Mesenchymal stem cell (in vitro differentiated cells and primary cell): ENCODE measurements around the gene CALML5.
A peak's percentile ranks its signal among the peaks of the same experiment; 100 is the strongest.

ENCODE experiments used
- DNase-seq: peaks from one replicate; pipeline ENCODE4 v3.0.0-alpha.2; 2013
- H2AFZ ChIP-seq: one replicate; pipeline ENCODE4 v1.6.1; 2013; ENCODE audit warnings: low read depth, mild to moderate bottlenecking, control low read depth, inconsistent platforms, low read length, moderate library complexity
- H2AK5ac ChIP-seq: 2 replicates; pipeline ENCODE4 v1.6.1; 2013; ENCODE audit warnings: low read length, moderate library complexity, mild to moderate bottlenecking, inconsistent platforms; ENCODE audit not compliant: severe bottlenecking
- H2BK120ac ChIP-seq: one replicate; pipeline ENCODE4 v1.6.1; 2013; ENCODE audit warnings: low read depth, mild to moderate bottlenecking, inconsistent platforms, low read length, moderate library complexity
- H2BK12ac ChIP-seq, 2 experiments: one replicate each; pipeline ENCODE4 v1.6.1; 2013; ENCODE audit warnings: inconsistent platforms in 2 of 2, low read length in 2 of 2, mild to moderate bottlenecking in 2 of 2, moderate library complexity in 2 of 2, control low read depth in 1 of 2
- H2BK15ac ChIP-seq: one replicate; pipeline ENCODE4 v1.6.1; 2013; ENCODE audit warnings: mild to moderate bottlenecking, low read depth, inconsistent platforms; ENCODE audit not compliant: poor library complexity, severe bottlenecking
- H2BK5ac ChIP-seq: 2 replicates; pipeline ENCODE4 v1.6.1; 2013; ENCODE audit warnings: low read depth, mild to moderate bottlenecking, low read length, control low read depth, inconsistent platforms; ENCODE audit not compliant: poor library complexity, severe bottlenecking
- H3K14ac ChIP-seq, 2 experiments: one replicate each; pipeline ENCODE4 v1.6.1; 2013; ENCODE audit warnings: inconsistent platforms in 2 of 2, low read length in 2 of 2, control low read depth in 1 of 2, mild to moderate bottlenecking in 1 of 2, moderate library complexity in 1 of 2
- H3K18ac ChIP-seq, 2 experiments: one replicate each; pipeline ENCODE4 v1.6.1; 2013; ENCODE audit warnings: inconsistent platforms in 2 of 2, low read length in 2 of 2, control low read depth in 1 of 2, low read depth in 1 of 2, mild to moderate bottlenecking in 1 of 2
- H3K23ac ChIP-seq, 2 experiments: one replicate each; pipeline ENCODE4 v1.6.1; 2013; ENCODE audit warnings: inconsistent platforms in 2 of 2, low read length in 2 of 2, mild to moderate bottlenecking in 2 of 2, moderate library complexity in 2 of 2, control low read depth in 1 of 2
- H3K27ac ChIP-seq: 2 replicates; pipeline ENCODE4 v1.5.1; 2013; ENCODE audit warnings: mild to moderate bottlenecking, moderate library complexity, low read length, control low read depth, inconsistent platforms; ENCODE audit not compliant: poor library complexity, severe bottlenecking
- H3K27me3 ChIP-seq, 2 experiments: 2 replicates each; pipeline versions ENCODE4 v1.6.1 to v1.7.0; 2013; ENCODE audit warnings: low read length in 2 of 2, mild to moderate bottlenecking in 2 of 2, moderate library complexity in 2 of 2, control low read depth in 1 of 2, inconsistent platforms in 1 of 2; ENCODE audit not compliant: control insufficient read depth in 1 of 2, insufficient read depth in 1 of 2
- H3K36me3 ChIP-seq, 2 experiments: 2 replicates each; pipeline versions ENCODE4 v1.6.1 to v1.7.0; 2013; ENCODE audit warnings: low read length in 2 of 2, control low read depth in 1 of 2, inconsistent platforms in 1 of 2, low read depth in 1 of 2, mild to moderate bottlenecking in 1 of 2; ENCODE audit not compliant: insufficient read depth in 2 of 2, control insufficient read depth in 1 of 2
- H3K4ac ChIP-seq, 2 experiments: one replicate each; pipeline ENCODE4 v1.6.1; 2013; ENCODE audit warnings: inconsistent platforms in 2 of 2, low read length in 2 of 2, mild to moderate bottlenecking in 2 of 2, moderate library complexity in 2 of 2, control low read depth in 1 of 2, low read depth in 1 of 2
- H3K4me1 ChIP-seq: 2 replicates; pipeline ENCODE4 v1.6.1; 2013; ENCODE audit warnings: low read depth, low read length, control low read depth; ENCODE audit not compliant: control insufficient read depth, insufficient read depth
- H3K4me2 ChIP-seq: 2 replicates; pipeline ENCODE4 v1.6.1; 2013; ENCODE audit warnings: low read length, mild to moderate bottlenecking, inconsistent platforms; ENCODE audit not compliant: poor library complexity, severe bottlenecking
- H3K4me3 ChIP-seq, 2 experiments: 2 replicates each; pipeline versions ENCODE4 v1.5.1 to v1.7.0; 2013; ENCODE audit warnings: low read length in 2 of 2, mild to moderate bottlenecking in 2 of 2, control low read depth in 1 of 2, low read depth in 1 of 2; ENCODE audit not compliant: insufficient read depth in 1 of 2
- H3K79me1 ChIP-seq: replicated peaks from 2 replicates; pipeline ENCODE4 v1.6.1; 2013; ENCODE audit warnings: mild to moderate bottlenecking, control low read depth, low read length, inconsistent platforms; ENCODE audit not compliant: poor library complexity, severe bottlenecking
- H3K9ac ChIP-seq: 2 replicates; pipeline ENCODE4 v1.7.0; 2013; ENCODE audit warnings: mild to moderate bottlenecking, low read length, moderate library complexity
- H3K9me3 ChIP-seq: 2 replicates; pipeline ENCODE4 v1.7.0; 2013; ENCODE audit warnings: mild to moderate bottlenecking, low read length; ENCODE audit not compliant: control insufficient read depth
- H4K8ac ChIP-seq: one replicate; pipeline ENCODE4 v1.6.1; 2013; ENCODE audit warnings: inconsistent platforms, mild to moderate bottlenecking, low read length, moderate library complexity
- H4K91ac ChIP-seq: one replicate; pipeline ENCODE4 v1.6.1; 2013; ENCODE audit warnings: mild to moderate bottlenecking, low read length, inconsistent platforms
- WGBS: methylation state at CpG from one replicate; pipeline ENCODE4 v1.1.7; 2013; ENCODE audit warnings: mixed read lengths; 5-methylcytosine and 5-hydroxymethylcytosine counted together

Gene CALML5

DNA sequence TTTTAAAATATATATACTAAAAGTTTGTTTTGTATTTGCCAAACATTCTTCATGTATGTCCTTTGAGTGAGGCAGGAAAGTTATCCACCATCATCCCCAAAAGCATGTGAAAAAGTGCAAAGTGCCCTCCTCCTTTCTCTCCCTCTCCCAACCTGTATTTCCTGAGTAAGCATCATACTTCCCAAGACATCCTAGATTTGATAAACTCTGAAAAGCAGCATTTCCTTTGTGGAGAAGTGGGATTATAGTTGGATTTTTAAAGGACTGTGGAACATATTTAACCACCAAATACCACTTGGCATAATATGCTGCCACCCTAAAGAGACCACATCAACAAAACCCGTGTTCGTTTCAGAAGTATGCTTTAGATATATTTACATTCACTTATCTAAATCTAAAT lies 50.1 kb downstream of the CALML5 start:
- Histone ChIP-seq H3K9ac (peak overlapping the region; percentile 97), H4K91ac (no peak overlapping the region), H3K4me1 (peaks cover 2% of the 10 kb centered on the region), H3K23ac (no peak overlapping the region), H2BK120ac (no peak overlapping the region), H3K79me1 (peaks cover 6% of the 10 kb centered on the region), H2BK12ac (no peak overlapping the region), H3K4me2 (peak overlapping the region; percentile 38), H3K14ac (no peak overlapping the region), H3K27me3 (no peaks in the 10 kb centered on the region), H3K27ac (peak overlapping the region; percentile 25), H3K9me3 (no peaks in the 10 kb centered on the region), H3K4ac (no peak overlapping the region), H2AK5ac (no peak overlapping the region), H3K36me3 (peaks cover 5 to 28% of the 10 kb centered on the region in 2 experiments), H2AFZ (no peak overlapping the region), H4K8ac (no peak overlapping the region), H2BK15ac (no peak overlapping the region), H2BK5ac (no peak overlapping the region), H3K4me3 (peak overlapping the region in 1 of 2 experiments; percentile 89), H3K18ac (no peak overlapping the region)
- no CpG with 5 or more reads among the region's 2 CpGs for WGBS
- no peak for DNase-seq
